HG02885 (cell line): ENCODE measurements around the gene BSND.

Experiments used
- ATAC-seq: cut with Tn5 transposase; IDR thresholded peaks from one replicate; pipeline ENCODE4 v1.9.1; 2021; ENCODE audit warnings: mild to moderate bottlenecking; ENCODE audit not compliant: unreplicated experiment, poor library complexity

The BSND gene

DNA sequence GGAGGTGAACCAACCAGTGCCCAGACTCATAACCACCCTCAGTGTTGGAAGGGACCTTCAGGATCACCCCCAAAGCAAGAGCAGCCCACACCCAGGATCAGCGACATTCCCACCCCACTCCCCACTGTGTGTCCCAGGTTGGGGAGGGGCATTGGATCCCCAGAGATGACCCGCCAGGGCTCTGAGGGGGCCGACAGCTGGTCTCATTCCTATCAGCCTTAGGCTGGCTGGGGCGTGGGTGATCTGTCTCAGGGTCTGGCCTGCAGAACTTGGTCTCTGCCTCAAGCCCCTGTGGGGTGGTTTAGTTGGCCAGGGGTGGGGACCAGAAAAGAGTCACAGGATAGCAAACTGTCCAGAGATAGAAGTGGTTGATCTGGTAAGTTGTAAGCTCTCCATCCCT, 7.8 kb upstream of the BSND start:
- no peak for ATAC-seq

DNA sequence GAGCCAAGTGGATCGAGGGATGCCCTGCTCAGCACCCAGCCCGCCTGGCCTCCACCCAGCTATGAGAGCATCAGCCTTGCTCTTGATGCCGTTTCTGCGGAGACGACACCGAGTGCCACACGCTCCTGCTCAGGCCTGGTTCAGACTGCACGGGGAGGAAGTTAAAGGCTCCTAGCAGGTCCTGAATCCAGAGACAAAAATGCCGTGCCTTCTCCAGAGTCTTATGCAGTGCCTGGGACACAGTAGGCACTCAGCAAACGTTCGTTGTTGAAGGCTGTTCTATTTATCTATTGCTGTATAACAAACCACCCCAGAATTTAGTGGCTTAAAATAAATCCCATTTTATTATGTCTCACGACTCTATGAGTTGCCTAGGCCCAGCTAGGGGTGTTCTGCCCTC, 6.8 kb upstream of the BSND start:
- no peak for ATAC-seq

DNA sequence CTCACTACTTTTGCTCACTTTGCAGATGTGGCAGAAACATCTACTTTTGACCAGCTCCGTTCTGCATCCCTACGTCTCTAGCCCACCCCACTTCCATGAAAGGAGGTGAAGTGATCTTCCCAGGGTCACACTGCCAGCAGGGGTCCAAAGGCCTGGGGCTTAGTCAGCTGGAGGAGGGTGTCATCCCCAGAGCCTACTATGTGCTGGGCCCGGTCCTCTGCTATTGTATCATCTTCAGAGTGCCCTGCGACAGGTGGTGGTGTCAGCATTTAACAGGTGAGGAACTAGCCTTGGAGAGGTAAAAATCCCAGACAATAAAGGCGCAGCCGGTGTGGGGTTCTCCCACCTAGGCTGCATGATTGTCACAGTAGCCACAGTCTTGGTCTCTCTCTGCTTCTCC, 5.6 kb upstream of the BSND start:
- no peak for ATAC-seq

DNA sequence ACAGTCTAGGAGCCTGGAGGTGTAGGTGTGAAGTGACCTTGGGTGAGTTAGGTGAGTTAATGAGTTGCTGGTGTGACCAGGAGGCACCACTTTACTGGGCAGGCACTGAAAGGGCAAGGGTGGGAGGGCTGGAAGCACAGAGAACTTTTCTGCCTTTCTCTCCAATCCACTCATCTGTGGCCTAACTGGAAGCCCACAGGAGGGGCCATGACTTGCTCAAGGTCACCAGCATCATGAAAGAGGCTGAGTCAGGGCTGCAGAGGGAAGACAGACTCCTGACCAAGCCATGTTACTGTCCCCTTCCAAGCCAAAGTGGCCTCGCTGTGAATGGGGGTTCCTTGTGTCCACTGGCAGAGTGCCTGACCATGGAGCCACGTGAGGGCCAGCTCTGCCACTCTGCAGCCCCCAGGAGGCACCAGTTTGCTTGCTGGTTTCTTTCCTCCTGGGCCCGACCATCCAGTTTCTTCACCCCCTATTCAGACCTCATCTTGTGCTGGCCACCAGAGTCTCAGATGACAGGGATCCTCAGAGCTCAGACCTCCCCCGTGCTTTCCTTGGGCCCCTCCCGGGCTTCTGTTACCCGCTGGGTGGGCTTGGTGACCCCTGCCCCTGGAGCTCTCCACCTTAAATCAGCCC, 4.3 kb upstream of the BSND start:
- no peak for ATAC-seq

DNA sequence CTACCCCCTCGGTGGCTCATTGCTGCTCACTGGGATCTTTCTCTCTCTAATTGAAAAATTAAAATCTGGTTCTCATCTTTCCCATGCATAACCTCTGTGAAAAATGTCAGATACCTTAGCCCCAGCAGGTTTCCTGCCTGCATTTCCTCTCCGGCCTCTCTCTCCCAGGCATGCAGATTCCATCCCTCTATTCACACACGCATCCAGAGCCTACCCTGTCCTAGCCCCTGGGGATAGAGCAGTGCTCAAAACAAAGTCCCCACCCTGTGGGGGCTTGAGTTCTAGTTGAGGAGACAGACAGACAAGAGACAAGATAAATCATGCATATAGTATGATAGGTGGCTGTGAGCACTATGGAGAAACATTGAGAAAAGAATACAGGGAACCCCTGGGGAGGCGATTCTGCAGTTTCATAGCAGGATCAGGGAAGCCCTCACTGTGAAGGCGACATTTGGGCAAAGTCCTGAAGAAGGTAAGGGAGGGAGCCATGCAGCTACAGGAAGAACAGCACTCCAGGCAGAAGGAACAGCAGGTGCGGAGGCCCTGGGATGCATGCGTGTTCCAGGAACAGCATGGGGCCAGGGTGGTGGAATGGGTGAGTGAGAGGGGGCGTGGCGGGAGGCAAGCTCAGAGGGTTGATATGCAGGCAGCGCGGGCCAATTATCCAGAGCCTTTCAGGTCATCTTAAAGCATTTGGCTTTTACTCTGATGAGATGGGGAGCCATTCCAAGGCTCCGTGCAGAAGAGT, 3.5 kb upstream of the BSND start:
- ATAC-seq: no peak

DNA sequence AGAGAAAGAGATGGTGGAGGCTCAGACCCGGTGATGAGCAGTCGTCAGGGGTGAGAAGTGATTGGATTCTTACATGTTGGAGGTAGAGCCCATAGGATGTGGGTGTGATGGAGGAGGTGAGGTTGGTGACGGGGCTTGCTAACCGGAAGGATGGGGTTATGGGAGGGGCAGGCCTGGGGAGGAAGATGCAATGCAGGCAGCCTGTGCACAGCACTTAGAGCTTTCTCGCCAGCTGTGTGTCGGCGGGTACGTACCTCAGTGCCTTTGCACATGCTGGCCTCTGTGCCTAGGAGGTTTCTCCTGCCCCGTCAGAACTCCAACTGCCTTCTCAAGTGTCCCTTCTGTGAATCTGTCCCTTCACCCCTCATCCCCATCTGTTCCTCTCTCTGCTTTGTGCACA, 2.9 kb upstream of the BSND start:
- ATAC-seq: no peak

DNA sequence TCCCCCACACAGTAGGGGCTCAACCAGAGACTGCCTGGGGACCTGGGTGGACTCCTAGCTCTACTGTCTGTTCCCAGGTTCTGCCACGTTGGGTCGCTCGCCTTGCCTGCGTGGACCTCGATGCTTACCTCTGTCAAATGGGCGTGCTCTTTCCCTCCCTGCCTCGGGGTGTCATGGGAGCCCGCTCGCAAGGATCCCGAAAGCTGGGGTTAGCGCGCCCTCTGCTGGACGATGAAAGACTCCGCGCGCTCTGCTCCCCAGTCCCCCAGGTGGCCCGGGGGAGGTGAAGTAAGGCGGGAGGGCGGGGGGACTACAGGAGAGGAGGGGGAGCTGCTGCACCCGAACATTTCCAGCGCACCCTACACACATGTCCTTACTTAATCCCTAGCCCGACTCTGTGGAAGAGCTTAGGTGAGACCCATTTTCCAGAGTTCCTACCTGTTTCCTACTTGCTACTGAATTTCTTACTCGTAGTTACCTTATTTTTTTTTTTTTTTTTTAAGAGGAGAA, 2.3 kb upstream of the BSND start:
- peak; percentile 69 for ATAC-seq

DNA sequence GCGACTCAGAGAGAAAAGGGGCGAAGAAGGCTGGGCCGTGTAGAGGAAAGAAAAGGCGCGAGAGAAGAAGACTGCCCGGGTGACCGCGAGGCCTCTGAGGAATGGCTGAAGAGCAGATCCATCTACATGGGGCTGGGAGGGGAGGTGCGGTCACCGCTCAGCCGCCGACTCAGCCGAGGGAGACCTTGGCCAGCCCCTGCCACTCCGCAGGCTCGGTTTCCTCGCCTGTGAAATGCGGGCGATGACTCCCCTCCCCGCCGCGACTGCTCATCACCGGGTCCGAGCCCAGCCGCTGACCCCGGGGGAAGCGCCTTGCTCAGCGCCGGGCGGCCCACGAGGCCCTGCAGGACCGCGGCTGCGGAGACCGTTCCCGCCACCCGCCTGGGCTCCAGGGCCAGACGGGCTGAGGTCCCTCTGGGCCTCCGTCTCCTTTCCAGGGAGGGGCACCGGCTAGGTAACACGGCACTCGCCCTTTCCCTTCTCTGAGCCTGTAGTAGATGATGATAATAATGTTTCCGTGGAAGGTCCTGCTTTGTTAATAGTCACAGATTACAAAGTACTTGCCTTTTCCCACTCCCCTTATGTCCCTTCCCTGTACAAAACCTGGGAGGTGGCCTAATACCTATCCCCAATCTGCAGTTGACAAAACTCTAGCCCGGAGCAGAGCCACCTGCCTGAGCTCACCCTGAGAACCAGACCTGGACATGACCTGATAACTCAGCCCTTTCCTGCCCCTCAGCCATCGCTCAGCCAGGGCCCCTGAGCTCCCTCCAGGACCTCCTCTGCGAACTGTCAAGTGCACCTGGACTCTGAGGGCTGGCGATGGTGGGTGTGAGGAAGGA, 1.6 kb upstream of the BSND start:
- ATAC-seq: no peak

DNA sequence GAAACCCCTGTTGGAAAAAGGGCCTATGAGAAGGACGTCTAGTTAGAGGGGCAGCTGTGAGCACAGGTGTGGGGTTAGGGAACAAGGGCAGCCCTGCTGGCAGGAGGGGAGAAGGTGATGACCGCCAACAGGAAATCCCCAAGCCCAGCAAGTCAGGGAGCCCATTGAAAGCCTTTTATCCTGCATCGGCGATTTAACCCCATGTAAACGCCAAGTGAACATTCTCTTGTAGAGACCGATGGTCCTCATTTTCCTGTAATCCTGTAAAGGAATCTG, 1.1 kb upstream of the BSND start:
- ATAC-seq: no peak

DNA sequence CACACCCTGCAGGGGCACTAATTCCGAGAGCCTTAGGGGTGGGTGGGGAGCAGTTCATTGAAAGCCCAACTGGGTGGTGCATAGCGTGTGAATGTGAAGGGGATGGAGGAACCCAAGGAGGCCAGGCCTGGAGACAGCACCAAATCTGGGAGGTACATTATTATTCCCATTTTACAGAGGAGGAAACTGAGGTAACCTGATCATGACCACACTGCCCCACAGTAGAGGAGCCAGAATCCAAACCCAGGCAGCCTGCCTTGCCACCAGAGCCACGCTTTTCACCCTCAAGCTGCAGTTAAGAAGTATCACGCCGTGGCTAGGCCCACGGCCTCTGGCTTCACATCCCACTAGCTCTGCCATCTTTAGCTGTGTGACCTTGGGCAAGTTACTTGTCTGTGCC, 633 bp upstream of the BSND start:
- no peak for ATAC-seq

DNA sequence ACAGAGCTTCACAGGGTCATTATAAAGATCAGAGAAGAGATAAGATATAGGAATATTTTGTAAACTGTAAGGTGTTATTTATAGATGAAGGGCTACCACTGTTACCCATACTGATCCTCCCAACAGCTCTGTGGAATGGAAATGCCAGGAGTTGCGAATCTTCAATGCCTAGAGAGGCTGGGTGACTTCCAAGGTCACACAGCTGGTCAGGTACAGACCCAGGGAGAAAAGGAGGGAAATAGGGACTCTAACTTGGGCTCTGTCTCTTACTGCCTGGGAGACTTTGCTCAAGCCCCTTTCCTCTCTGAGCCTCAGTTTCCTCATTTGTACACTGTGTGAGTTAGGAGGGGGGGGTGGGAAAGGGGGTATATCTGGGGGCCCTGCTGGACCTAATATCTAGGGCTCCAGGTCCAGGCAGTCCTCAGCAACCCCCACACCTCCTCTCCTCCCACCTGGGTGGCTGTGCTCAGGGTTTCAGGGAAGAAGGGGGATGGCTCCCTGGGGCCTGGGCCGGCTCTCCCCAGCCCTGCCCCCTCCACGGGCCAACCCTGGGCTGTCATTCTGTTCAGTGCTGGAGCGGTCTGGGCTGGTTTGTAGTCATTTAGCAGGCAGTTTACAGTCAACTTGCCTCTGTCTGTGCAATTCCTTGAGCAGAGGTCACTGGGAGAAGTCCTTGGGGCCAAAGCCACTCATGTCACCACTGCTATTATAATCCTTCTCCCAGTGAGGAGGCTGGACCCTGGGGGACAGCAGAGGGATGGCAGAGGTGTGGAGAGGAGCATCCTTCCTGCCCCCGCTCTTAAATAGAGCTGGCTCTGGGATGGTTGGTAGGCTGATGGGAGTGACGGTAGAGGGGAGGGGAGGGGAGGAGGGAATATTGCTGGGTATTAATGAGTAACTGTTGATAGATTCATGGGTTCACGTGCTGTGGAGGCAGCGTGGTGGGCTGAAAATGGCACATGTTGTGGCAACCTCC, 1.7 kb downstream of the BSND start:
- ATAC-seq: no peak

DNA sequence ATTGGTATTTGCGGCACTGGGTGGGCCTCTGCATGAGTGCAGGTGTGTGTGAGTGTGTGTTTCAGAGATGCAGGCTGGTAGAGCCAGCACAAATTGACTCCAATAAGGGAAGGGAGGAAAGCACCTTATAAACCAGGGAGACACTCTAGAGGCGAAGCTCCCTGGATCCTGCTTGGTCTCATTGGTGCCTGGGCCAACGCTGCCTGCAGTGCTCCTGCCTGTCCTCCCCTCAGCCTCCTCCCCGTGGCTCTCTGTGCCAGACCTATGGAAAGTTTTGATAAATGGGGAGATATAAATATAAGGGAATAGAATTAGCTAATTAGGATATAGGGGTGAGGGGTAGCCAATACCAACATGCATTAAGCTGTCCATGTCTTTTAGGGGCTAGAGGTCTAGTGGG, 2.6 kb downstream of the BSND start:
- no peak for ATAC-seq

DNA sequence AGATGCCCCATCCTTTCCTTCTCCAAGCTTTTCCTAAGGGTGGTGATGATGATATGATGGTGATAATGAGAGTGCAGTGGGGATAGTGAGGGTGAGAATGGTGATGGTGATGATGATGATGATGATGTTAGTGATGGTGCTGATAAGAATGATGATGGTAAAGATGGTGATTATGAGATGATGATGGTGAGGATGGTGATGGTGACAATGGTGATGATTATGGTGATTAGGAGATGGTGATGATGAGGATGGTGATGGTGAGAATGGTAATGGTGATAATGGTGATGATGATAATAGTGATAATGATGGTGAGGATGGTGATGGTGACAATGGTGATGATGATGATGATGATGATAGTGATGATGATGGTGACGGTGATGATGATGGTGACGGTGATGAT, 4.0 kb downstream of the BSND start:
- ATAC-seq: no peak

DNA sequence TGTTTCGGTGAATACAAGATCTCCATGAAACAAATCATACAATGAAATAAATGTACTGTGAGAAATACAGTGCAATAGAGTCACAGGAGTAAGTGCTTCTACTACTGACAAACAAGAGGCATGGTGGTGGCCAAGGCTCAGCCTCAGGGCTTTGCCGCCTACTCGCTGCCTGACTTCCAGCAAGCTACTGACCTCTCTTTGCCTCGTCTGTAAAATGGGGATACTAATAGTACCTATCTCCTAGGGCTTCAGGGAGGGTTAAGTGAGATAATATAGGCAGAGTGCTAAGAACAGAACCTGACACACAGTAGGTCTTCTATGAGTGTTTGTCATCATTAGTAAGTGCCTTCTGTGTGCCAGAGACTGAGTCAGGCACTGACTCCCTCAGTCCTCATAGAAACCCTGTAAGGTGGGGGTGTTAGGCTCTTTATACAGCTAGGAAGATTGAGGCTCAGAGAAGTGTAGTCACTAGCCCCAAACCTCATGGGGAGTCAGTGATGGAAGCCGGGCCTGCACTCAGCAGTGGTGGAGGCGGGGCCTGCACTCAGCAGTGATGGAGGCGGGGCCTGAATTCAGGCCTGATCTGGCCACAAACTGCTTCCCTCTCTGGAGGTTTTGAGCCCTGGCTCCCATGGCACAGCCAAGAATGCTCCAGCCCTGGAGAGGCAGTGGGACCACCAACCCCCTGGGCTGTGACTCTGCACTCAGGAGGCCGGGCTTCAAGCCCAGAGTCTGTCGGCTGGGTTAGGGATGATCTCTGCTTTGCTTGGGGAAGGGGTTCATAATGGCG, 6.8 kb downstream of the BSND start:
- no peak for ATAC-seq

DNA sequence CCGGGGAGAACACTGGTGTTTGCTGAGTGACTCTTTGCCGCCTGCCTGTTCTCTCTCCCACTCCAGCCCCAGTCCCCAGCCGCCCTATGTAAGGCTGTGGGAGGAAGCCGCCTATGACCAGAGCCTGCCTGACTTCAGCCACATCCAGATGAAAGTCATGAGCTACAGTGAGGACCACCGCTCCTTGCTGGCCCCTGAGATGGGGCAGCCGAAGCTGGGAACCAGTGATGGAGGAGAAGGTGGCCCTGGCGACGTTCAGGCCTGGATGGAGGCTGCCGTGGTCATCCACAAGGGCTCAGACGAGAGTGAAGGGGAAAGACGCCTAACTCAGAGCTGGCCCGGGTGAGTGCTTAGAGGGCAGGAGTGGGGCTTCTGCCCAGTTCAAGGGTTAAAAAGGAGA, 8.2 kb downstream of the BSND start:
- no peak for ATAC-seq

DNA sequence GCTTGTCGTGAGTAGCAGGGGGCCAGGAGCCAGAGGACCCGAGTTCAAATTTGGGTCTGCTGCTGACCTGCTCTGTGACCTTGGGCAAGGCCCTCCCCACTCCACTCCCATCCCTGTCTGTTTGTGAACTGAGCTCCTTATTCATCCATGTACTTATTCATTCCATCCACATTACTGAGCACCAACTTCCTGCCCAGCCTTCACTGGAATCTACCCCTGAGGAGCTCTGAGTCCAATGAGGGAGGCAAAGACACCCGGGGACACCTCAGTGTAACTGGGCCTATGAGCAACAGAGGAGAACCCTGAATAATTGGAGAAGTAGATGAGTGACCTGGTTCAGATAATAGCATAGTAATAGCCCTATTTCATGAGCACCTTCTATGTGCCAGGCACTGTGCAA, 8.9 kb downstream of the BSND start:
- no peak for ATAC-seq

DNA sequence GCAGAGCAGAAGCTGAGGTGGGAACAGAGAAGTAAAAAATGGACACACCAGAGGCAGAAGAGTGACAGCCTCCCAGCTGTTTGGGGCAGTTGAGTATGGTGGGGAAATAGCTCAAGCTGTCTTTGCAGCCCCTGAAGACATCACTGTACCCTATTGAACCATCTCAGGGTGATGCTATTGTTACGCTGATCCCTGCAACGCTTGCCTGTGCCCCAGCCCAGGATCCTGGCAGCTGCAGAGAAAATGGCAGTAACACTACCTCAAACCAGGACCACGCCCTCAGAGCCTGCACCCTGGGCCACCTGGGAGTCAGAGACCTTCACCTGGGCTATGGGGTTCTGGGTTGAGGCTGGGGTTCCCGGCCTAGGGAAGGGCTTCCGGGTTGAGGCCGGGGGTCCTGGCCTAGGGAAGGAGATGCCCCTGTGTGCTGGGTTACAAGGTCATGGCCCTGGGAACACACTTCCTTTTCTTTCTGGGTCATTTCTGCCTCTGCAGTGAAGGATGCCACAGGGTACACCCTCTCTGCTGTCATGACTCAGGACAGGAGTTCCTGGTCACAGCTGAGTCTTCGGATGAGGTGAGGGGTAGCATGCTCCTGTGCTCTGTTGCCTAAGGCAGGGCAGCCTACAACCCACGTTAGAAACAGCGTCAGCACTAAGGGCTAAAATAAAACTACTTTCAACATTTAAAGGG, 11.6 kb downstream of the BSND start:
- ATAC-seq: no peak

DNA sequence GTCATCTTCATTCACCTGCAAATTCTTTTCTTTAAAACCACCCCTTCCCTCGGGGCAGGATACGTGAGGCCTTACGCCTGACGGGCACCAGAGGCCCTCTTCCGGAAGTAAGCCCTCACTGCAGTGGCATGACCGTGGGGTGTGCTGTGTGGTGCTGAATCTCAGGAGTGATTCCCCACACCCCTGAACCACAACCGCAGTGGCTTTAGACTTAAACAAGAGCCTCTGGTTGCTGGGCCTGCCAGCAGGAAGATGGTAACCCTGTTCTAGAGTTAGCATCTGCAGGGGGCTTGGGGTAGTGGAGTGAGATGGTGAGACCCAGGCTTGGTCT, 12.1 kb downstream of the BSND start:
- no peak for ATAC-seq

DNA sequence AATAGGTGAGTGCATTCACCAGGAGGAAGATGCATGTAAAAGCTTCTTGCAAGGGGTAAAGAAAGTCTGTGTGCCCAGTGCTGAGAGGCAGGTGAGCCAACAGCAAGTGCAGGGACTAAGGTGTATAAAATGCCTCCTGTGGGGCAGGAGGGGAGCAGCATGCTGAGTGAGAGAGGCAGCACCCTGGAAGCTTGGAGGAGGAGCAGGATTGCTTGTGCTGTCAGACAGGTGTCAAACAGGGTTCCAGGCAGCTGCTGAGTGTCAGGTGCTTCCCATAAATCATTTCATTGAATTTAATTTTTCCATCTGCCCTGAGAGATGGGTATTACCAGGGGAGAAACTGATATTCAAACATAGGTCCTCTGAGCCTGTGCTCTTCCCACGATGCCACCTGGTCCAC, 13.9 kb downstream of the BSND start:
- ATAC-seq: no peak
